PC-9 (cell line): ENCODE data around the gene PON1. TPM values are rescaled to one million over a fixed set of nuclear protein-coding genes. Genes with fewer than 3 reads are reported as not detected.

Experiments used
- BruUV-seq: library from RNA; stranded (reverse); fragments of 400-500 nt; replicated peaks from 2 replicates; lab custom pipeline; 2021; lab: Mats Ljungman, UMichigan
- CTCF ChIA-PET: fragments of 300-600 bp; sonication (Branson Sonifier 250); formaldehyde crosslinking; loops from one replicate; lab custom pipeline; 2022; ENCODE audit warnings: antibody characterized with exemption; lab: Charles Lee
- POLR2A ChIA-PET: fragments of 300-600 bp; sonication (Branson Sonifier 250); formaldehyde crosslinking; loops from one replicate; lab custom pipeline; 2022; ENCODE audit warnings: antibody characterized with exemption; ENCODE audit not compliant: unreplicated experiment; lab: Charles Lee
- DNase-seq, 2 experiments: peaks; one replicate each; pipeline versions ENCODE4 v3.0.0 to v3.0.0-alpha.2; 2015 to 2022; ENCODE audit warnings: mixed read lengths in 1 of 2
- H2AFZ ChIP-seq: fragments of 200-600 bp; sonication (generic); 2 replicates; pipeline ENCODE4 v1.8.1; 2017; ENCODE audit warnings: antibody characterized with exemption
- H3F3A ChIP-seq: fragments of 200-600 bp; sonication (generic); 2 replicates; pipeline ENCODE4 v1.8.1; 2017; ENCODE audit warnings: antibody characterized with exemption, mild to moderate bottlenecking, low read depth; ENCODE audit not compliant: insufficient read depth
- H3K27ac ChIP-seq: fragments of 200-600 bp; sonication (generic); 2 replicates; pipeline ENCODE4 v1.6.1; 2016; ENCODE audit warnings: mixed run types
- H3K27me3 ChIP-seq: fragments of 200-600 bp; sonication (generic); 2 replicates; pipeline ENCODE4 v1.6.1; 2016; ENCODE audit warnings: low read depth, mixed run types; ENCODE audit not compliant: insufficient read depth
- H3K36me3 ChIP-seq: fragments of 200-600 bp; sonication (generic); 2 replicates; pipeline ENCODE4 v1.6.1; 2016; ENCODE audit warnings: low read depth, mixed run types
- H3K4me1 ChIP-seq: fragments of 200-600 bp; sonication (generic); replicated peaks from 2 replicates; pipeline ENCODE4 v1.6.1; 2016; ENCODE audit warnings: mixed run types; ENCODE audit not compliant: insufficient read depth
- H3K4me2 ChIP-seq: fragments of 200-600 bp; sonication (generic); 2 replicates; pipeline ENCODE4 v1.6.1; 2017; ENCODE audit warnings: mixed run types
- H3K4me3 ChIP-seq: fragments of 200-600 bp; sonication (generic); 2 replicates; pipeline ENCODE4 v1.6.1; 2016; ENCODE audit warnings: mixed run types
- H3K79me2 ChIP-seq: fragments of 200-600 bp; sonication (generic); 2 replicates; pipeline ENCODE4 v1.6.1; 2017; ENCODE audit warnings: low read depth, mixed run types
- H3K9me2 ChIP-seq: fragments of 200-600 bp; sonication (generic); 2 replicates; pipeline ENCODE4 v1.8.1; 2017; ENCODE audit warnings: mild to moderate bottlenecking; ENCODE audit not compliant: insufficient read depth
- H3K9me3 ChIP-seq: fragments of 200-600 bp; sonication (generic); 2 replicates; pipeline ENCODE4 v1.8.1; 2016; ENCODE audit warnings: low read depth; ENCODE audit not compliant: insufficient read depth
- H4K20me1 ChIP-seq: fragments of 200-600 bp; sonication (generic); 2 replicates; pipeline ENCODE4 v1.8.1; 2017; ENCODE audit not compliant: insufficient read depth
- CTCF ChIP-seq: fragments of 200-600 bp; sonication (generic); conservative IDR thresholded peaks from 2 replicates; pipeline ENCODE4 v1.6.1; 2017; ENCODE audit warnings: mixed run types, antibody characterized with exemption, mild to moderate bottlenecking, moderate library complexity
- EZH2 ChIP-seq: fragments of 200-600 bp; sonication (generic); IDR thresholded peaks from 2 replicates; pipeline ENCODE4 v1.8.0; 2017; ENCODE audit warnings: antibody characterized with exemption, low read depth
- intact Hi-C: fragments of 100-400 bp; cut with micrococcal nuclease; formaldehyde crosslinking; loops from one replicate; pipeline ENCODE4 v1.10.0; 2022; ENCODE audit not compliant: unreplicated experiment
- total RNA-seq: library from RNA; stranded (reverse); gene quantifications from 2 replicates; pipeline ENCODE4 v1.2.3, GENCODE V29; 2021

PON1 gene
- total RNA-seq, 1 experiment from 2014 or later = not detected

GRCh38 chr7:95330961-95331337, 6.6 kb upstream of the PON1 start:
- Histone ChIP-seq H3K4me3 (no peak overlapping the region), H3K4me1 (no peaks in the 10 kb centered on the region), H3K79me2 (no peaks in the 10 kb centered on the region), H3K27me3 (no peaks in the 10 kb centered on the region), H3K27ac (no peak overlapping the region), H2AFZ (no peak overlapping the region), H3K4me2 (peak overlapping the region; percentile 28), H3F3A (no peaks in the 10 kb centered on the region), H3K9me2 (0 out of 2 replicates have a peak, but pooled peaks cover 4% of the 10 kb centered on the region), H3K9me3 (no peaks in the 10 kb centered on the region), H4K20me1 (no peaks in the 10 kb centered on the region), H3K36me3 (no peaks in the 10 kb centered on the region)
- no TSS peak for BruUV-seq
- ChIA-PET CTCF (interaction anchor here (0.6 kb wide), 1 partner anchor 65 kb away, joined by 4 read pairs; the partner anchor contains the start of gene PON3), POLR2A (no interaction called here)
- TF ChIP-seq EZH2 (no peak), CTCF (no peak)
- no peak for DNase-seq
- intact Hi-C loops = no loop called here

GRCh38 chr7:95330204-95330960, 6.0 kb upstream of the PON1 start:
- Histone ChIP-seq H3K4me3 (no peak overlapping the region), H4K20me1 (no peaks in the 10 kb centered on the region), H3K9me2 (0 out of 2 replicates have a peak, but pooled peaks cover 4% of the 10 kb centered on the region), H3K9me3 (no peaks in the 10 kb centered on the region), H3K79me2 (no peaks in the 10 kb centered on the region), H3K27ac (no peak overlapping the region), H2AFZ (no peak overlapping the region), H3K27me3 (no peaks in the 10 kb centered on the region), H3K36me3 (no peaks in the 10 kb centered on the region), H3K4me2 (peak overlapping the region; percentile 28), H3F3A (no peaks in the 10 kb centered on the region), H3K4me1 (no peaks in the 10 kb centered on the region)
- intact Hi-C loops = no loop called here
- ChIA-PET CTCF (interaction anchor here (0.6 kb wide), 1 partner anchor 66 kb away, joined by 4 read pairs; the partner anchor contains the start of gene PON3), POLR2A (no interaction called here)
- BruUV-seq = no TSS peak
- no peak for TF ChIP-seq CTCF
- TF ChIP-seq EZH2 = no peak
- DNase-seq = no peak

DNA sequence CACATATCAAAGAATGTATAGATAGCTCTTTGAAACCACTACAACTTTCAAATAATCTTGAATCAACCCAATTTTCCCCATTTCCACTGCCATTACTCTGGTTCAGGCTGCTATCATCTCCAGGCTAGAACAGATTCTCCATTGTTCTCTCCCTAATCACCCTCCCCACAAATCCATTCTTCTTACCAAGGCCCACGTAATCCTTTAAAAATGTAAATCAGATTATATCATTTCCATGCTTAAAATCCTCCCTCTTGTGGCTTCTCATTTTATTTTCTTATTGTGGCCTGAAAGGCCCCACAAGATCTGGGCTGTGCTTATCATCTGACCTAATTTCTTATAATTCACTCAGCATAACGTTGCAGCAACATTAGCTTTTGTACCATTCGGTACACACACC, 3.0 kb upstream of the PON1 start:
- POLR2A ChIA-PET = no interaction called here
- H3K4me3 ChIP-seq = no peak overlapping the region
- H3K9me2 ChIP-seq = 0 out of 2 replicates have a peak, but pooled peaks cover 4% of the 10 kb centered on the region
- BruUV-seq = no TSS peak
- no peaks in the 10 kb centered on the region for H3K9me3 ChIP-seq
- H4K20me1 ChIP-seq = no peaks in the 10 kb centered on the region
- H3K79me2 ChIP-seq = no peaks in the 10 kb centered on the region
- intact Hi-C loops = no loop called here
- no peak for TF ChIP-seq CTCF
- TF ChIP-seq EZH2 = no peak
- H3K4me2 ChIP-seq = no peak overlapping the region
- no peaks in the 10 kb centered on the region for H3K36me3 ChIP-seq
- no peaks in the 10 kb centered on the region for H3K4me1 ChIP-seq
- H2AFZ ChIP-seq = no peak overlapping the region
- H3K27ac ChIP-seq = no peak overlapping the region
- CTCF ChIA-PET = no interaction called here
- no peak for DNase-seq
- H3K27me3 ChIP-seq = peaks cover 4% of the 10 kb centered on the region; the same call in 1 of the 2 replicates
- no peaks in the 10 kb centered on the region for H3F3A ChIP-seq
